Keratinocyte (primary cell): ENCODE data around the gene NLRP9.

Experiments
- CTCF ChIP-seq, 3 experiments: IDR thresholded peaks in 1 of 3; conservative IDR thresholded peaks in 1 of 3; optimal IDR thresholded peaks in 1 of 3; 2 replicates in 2 of 3; 3 replicates in 1 of 3; pipeline versions ENCODE3 to v1.5.1; 2011; ENCODE audit warnings: low read length in 3 of 3, mild to moderate bottlenecking in 3 of 3, moderate library complexity in 2 of 3, control low read depth in 1 of 3, inconsistent platforms in 1 of 3; ENCODE audit not compliant: insufficient read depth in 2 of 3; ENCODE audit errors: extremely low read depth in 1 of 3
- EZH2 ChIP-seq: IDR thresholded peaks from one replicate; pipeline ENCODE4 v1.6.1; 2012; ENCODE audit warnings: inconsistent platforms, mild to moderate bottlenecking, low read length, moderate library complexity

GRCh38 chr19:55705972-55706371 lies 32.2 kb downstream of the NLRP9 start:
- TF ChIP-seq CTCF (optimal IDR thresholded peaks at IDR 0.05 in 1 of 3, IDR thresholded peaks at IDR 0.05 in 1 of 3, conservative IDR thresholded peaks at IDR 0.05 in 1 of 3; ENCODE audit: extremely low read depth in 1 of 3, insufficient read depth in 2 of 3, low read length in 3 of 3) (no peak), EZH2 (no peak)
